Fibroblast of the aortic adventitia (primary cell): ENCODE measurements around the gene FRS2. TPM values are rescaled to one million over a fixed set of nuclear protein-coding genes. Genes with fewer than 3 reads are reported as not detected.

Source experiments
- DNase-seq: peaks from one replicate; pipeline ENCODE4 v3.0.0-alpha.2; 2010; ENCODE audit warnings: low read depth
- H3K4me3 ChIP-seq: 2 replicates; pipeline ENCODE4 v1.5.1; 2011; ENCODE audit warnings: low read depth, mild to moderate bottlenecking, control low read depth, low read length, moderate library complexity
- CTCF ChIP-seq: IDR thresholded peaks from 2 replicates; pipeline ENCODE4 v1.5.1; 2011; ENCODE audit warnings: mild to moderate bottlenecking, low read length, control low read depth, inconsistent platforms; ENCODE audit not compliant: insufficient read depth
- total RNA-seq: library from RNA; depleted of rRNA; stranded (reverse); fragments of >200 nt; gene quantifications from 2 replicates; pipeline ENCODE4 v1.2.3, GENCODE V29; 2012; ENCODE audit warnings: low replicate concordance

The FRS2 gene
- total RNA-seq, 1 donor = 67.0 TPM

DNA sequence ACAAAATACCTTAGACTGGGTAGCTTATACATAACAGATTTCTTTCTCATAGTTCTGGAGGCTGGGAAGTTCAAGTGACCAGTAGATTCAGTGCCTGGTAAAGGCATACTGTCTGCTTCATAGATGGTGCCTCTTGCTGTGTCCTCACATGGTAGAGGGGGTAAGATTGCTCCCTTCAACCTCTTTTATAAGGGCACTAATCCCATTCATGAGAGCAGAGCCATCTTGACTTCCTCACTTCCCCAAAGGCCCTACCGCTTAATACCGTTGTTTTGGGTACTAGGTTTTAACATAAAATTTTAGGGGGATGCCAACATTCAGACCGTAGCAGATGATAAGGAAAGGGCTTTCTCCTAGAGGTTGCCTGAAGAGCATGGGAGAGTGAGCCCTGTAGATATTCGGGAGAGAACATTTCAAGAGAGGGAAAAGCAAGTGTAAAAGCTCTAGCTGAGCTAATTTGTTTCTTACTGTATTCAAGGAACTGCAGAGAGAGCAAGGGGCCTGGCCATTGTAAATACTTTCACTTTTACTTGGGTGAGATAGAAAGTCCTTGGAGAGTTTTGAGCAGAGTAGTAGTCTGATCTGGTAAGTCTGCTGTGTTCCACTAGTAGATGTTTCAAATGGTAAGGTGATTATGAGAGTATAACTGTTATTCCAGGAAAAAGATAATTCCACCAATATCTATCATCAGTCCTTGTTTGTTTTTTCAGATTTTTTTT lies 27.3 kb downstream of the FRS2 start:
- peak overlapping the region; percentile 11 for H3K4me3 ChIP-seq
- no peak for TF ChIP-seq CTCF
- peak; percentile 63 for DNase-seq

GRCh38 chr12:69500631-69501030 lies 30.4 kb downstream of the FRS2 start:
- peak; percentile 49 for DNase-seq

GRCh38 chr12:69501154-69501895 lies 31.1 kb downstream of the FRS2 start:
- H3K4me3 ChIP-seq = no peak overlapping the region
- no peak for TF ChIP-seq CTCF
- DNase-seq = peak; percentile 66

More at GRCh38 chr12:69500631-69501030, 30.4 kb downstream of the FRS2 start:
- H3K4me3 ChIP-seq = no peak overlapping the region
- no peak for TF ChIP-seq CTCF

- no peak overlapping the region for H3K4me3 ChIP-seq
- TF ChIP-seq CTCF = no peak
- DNase-seq = no peak
Measured at GRCh38 chr12:69502345-69503081, 32.3 kb downstream of the FRS2 start.

- no peak overlapping the region for H3K4me3 ChIP-seq
- TF ChIP-seq CTCF = no peak
- DNase-seq = no peak
Measured at GRCh38 chr12:69508091-69508490, 37.9 kb downstream of the FRS2 start.

DNA sequence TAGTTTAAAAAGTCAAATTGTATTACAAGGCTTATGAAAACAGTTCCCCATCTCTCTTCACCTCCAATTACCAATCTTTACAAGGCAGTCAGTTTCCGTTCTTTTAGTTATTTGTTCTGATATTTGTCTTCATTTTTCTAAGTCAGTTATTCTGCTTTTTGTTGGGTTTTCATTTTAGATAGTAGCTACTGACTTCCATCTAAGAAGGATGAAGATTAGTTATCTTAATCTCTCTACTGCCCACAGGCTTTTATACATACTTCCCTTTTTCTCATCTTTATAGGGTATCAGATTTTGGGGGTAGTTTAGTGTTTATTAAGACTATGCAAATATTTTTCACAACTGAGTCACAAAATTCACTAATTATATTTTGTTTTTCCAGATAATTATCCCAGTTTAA lies 38.4 kb downstream of the FRS2 start:
- H3K4me3 ChIP-seq = no peak overlapping the region
- DNase-seq = no peak
- TF ChIP-seq CTCF = no peak
